Stimulated activated CD8-positive, alpha-beta memory T cell treated with anti-CD3 and anti-CD28 coated beads, Interleukin-12 subunit alpha, Interleukin-12 subunit beta, amount 100 ng/mL, for 1 hour (primary cell): ENCODE data around the gene DOHH.
"Not testable (repeated sequence)": the region's sequence is repeated elsewhere in the genome, so short reads cannot be mapped to it uniquely, and the experiment has no call there.

ENCODE experiments used
- DNase-seq: peaks from one replicate; pipeline ENCODE4 v3.0.0-alpha.2; 2020; ENCODE audit warnings: low read depth

The DOHH gene

GRCh38 chr19:3534375-3535234 lies 34.1 kb upstream of the DOHH start:
- no peak for DNase-seq

GRCh38 chr19:3533563-3534216 lies 33.2 kb upstream of the DOHH start:
- DNase-seq, result no peak

- no peak for DNase-seq
Measured at GRCh38 chr19:3533033-3533432, 32.6 kb upstream of the DOHH start.

- no peak for DNase-seq
Measured at GRCh38 chr19:3532154-3532786, 31.8 kb upstream of the DOHH start.

GRCh38 chr19:3531716-3532115 lies 31.2 kb upstream of the DOHH start:
- DNase-seq, result no peak

- no peak for DNase-seq
Measured at GRCh38 chr19:3530389-3530788, 29.9 kb upstream of the DOHH start.

GRCh38 chr19:3529299-3529698 lies 28.8 kb upstream of the DOHH start:
- not testable (repeated sequence) for DNase-seq

- DNase-seq, result no peak
Measured at GRCh38 chr19:3528539-3529211, 28.2 kb upstream of the DOHH start.

GRCh38 chr19:3528080-3528479 lies 27.6 kb upstream of the DOHH start:
- DNase-seq, result no peak

- DNase-seq, result no peak
Measured at GRCh38 chr19:3527238-3527910, 26.9 kb upstream of the DOHH start.

- DNase-seq, result no peak
Measured at GRCh38 chr19:3526507-3527237, 26.2 kb upstream of the DOHH start.

- no peak for DNase-seq
Measured at GRCh38 chr19:3524904-3525451, 24.5 kb upstream of the DOHH start.

- DNase-seq, result no peak
Measured at GRCh38 chr19:3524078-3524842, 23.8 kb upstream of the DOHH start.

GRCh38 chr19:3523361-3524077 lies 23.0 kb upstream of the DOHH start:
- DNase-seq, result no peak

GRCh38 chr19:3522421-3523360 lies 22.2 kb upstream of the DOHH start:
- DNase-seq, result no peak

GRCh38 chr19:3521104-3521445 lies 20.6 kb upstream of the DOHH start:
- no peak for DNase-seq

GRCh38 chr19:3520166-3521103 lies 20.0 kb upstream of the DOHH start:
- no peak for DNase-seq
